ENCODE measurements around the gene TEX54. TPM values are rescaled to one million over a fixed set of nuclear protein-coding genes. Genes with fewer than 3 reads are reported as not detected.
"Not testable (repeated sequence)": the region's sequence is repeated elsewhere in the genome, so short reads cannot be mapped to it uniquely, and the experiment has no call there.

The TEX54 gene
- total RNA-seq, 1 donor from 2014 or later: not detected

DNA sequence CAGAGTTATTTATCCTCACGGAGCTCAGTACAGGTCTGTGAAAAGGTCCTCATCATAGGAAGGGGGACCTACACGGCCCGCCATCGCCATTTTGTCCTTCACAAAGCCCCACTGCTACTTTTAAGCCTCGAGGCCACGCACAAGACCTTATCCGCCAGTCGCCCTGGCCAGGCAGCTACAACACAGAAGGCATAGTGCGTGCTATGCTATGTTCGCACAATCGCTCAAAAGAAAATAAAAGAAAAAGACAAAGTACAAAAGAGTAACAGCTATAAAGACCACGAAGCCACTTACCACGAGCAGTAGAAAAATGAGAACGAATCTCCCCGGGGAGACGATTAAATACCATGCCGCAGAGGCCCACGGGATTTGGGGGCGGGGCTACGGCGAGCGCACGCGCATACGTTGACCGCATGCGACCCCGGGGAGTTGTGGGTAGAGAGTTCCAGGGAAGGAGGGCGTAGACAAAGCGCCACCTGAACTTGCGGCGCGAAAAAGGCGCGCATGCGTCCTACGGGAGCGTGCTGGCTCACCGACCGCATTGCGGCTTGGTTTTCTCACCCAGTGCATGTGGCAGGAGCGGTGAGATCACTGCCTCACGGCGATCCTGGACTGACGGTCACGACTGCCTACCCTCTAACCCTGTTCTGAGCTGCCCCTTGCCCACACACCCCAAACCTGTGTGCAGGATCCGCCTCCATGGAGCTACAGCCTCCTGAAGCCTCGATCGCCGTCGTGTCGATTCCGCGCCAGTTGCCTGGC lies 23.1 kb upstream of the TEX54 start:
- DNase-seq (ENCODE audit: low spot score): peak; percentile 98

DNA sequence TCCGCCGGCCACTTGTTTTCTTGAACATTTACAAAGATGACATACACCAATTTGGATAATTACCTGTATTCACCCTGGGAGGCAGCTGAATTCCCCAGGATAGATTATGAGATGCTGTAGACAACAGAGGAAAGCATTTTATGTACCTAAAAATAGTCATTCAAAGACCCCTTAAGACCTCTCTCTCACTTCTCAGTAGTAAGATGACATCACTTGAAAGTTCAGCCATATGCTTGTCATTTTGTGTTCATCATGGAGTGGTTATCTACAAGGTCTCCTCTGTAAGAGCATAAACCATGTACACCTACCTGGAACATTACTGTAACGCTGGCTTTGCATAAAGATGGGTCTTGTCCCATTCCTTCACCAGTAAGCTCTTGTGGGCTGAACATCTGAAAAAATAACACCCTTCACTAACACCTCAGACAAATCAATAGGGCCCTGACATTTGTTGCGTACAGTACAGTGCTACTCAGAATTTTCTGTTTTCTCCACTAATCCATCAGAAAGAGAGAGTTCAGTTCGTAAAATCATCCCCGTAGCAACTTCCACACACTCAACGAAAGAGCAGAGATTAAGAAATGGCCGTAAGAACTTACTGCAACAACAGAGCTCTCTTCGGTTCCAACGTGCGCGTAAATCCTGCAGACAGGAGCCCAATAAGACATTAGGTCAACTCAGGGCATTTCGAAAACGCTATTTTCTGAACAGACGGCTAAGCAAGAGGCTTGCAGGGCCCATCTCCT lies 22.4 kb upstream of the TEX54 start:
- DNase-seq (ENCODE audit: low spot score): no peak

DNA sequence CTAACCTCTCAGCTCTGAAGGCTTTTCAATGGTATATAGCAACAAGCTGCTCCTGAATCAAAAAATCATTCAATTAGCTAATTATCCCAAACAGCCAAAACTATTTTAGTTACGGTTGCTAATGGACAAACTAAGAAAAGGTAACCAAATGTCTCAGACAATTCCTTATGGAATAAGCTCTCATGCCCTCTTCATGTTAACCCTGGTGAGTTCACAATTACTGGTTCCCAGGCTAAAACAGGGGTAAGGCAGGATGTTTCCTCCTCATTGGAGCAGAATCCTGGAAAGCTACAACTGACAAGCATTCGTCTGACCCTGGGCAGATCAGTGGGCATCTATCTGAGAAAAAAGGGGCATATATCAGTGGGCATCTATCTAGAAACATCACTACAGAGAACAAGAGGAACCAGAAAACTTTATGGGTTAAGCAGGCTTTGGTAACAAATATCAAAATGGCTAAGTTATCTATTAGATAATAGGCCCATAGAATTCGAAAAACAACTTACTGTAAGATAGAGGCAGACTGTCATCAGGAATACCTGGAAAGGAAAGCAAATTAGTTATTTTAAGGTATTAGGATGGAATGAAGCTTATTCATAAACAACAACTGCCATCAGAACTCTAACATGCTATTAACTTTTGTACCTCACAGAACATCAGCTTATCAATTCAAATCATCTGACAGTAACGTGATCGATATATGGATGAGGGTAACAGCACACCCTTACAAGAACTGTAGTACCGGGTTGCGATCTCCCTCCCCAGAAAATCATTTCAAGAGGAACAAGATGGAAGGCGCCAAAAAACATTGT lies 21.6 kb upstream of the TEX54 start:
- DNase-seq (ENCODE audit: low spot score): no peak

DNA sequence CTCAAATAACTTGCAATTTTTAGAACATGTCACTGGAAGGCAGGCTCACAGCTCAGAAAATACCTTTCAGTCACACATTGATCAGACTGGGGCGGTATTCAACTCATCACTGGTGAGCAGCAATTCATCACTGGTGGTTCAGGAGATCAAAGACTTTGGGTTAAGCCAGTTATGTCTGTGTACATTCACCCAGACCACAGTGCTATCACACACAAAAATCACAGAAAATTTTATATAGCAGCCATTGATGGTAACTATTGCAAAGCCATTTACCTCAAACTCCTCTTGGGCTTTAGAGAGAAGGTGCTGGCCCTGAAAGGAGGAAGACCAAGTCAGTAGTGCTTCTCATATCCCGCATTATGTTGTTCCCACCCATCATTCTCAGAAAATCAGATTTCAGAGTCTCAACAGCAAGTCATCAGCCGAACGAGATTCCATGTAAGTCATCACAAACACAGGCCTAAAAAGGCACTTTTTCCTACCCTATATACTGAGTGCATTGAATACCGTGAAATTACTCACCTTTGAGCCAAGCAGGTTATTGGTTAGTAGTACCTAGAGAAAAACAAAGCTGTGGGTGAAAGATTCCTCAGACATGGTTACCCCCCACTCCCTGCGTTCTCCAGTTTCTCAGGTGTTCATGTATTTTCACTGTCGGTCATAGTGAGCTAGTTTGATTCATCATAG lies 20.8 kb upstream of the TEX54 start:
- no peak for DNase-seq (ENCODE audit: low spot score)

DNA sequence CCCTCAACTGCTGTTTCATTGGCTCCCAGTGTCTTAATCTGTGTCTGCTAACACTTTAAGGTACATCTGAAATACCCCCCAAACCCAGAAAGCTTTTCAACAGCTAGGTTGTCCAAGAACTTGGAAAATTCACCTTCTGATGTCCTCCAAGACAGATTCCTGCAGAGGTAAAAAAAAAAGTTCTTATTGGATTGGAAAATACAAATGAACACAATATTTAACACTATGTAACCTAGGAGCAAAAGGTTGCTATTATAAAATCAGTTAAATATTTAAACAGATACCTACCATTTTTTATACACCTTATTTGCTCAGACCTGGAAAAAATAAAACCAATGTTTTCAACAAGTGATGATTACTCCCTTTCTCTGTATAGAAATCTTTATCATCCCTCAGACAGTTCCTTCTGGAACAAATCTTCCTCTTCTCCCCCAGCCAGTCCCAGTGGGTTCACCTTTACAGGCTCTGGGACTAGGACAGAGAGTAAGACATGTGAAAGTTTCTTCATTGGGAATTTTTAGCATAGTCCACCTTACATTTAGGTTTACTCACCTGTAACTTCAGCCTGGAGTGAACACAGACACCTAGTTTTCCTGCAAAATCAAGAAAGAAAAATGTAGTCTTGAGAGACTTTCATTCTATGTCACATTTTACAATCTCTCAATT lies 20.0 kb upstream of the TEX54 start:
- no peak for DNase-seq (ENCODE audit: low spot score)

DNA sequence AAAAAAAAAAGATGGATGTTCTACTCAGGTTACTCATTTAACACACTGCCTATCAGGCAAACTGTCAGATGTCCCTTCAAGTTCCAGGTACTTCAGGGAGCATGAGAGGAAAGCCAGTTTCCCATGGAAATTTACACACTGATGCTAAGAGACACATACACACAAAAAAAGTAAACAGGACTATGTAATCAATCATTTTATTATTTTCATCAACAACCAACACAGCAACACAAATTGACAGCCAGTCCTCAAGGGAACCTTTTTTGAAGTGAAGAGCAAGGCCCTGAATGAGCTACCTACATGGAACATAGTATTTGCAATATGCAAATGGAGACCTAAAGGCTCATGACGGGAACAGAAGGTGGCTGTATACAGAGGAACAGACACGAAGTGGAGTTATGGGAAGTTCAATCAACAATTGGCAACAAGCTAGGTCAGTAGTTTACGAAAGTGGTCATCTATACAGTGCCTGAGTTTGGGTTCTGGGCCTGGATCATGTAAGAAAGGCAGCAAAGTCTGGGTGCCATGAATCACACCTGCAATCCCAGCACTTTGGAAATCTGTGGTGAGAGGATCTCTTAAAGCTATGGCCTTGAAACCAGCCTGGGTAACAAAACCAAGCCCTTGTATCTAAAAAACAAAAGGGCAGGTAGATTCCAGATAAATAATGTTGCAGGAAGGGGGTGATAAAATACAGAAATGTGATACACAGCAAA lies 19.3 kb upstream of the TEX54 start:
- no peak for DNase-seq (ENCODE audit: low spot score)

DNA sequence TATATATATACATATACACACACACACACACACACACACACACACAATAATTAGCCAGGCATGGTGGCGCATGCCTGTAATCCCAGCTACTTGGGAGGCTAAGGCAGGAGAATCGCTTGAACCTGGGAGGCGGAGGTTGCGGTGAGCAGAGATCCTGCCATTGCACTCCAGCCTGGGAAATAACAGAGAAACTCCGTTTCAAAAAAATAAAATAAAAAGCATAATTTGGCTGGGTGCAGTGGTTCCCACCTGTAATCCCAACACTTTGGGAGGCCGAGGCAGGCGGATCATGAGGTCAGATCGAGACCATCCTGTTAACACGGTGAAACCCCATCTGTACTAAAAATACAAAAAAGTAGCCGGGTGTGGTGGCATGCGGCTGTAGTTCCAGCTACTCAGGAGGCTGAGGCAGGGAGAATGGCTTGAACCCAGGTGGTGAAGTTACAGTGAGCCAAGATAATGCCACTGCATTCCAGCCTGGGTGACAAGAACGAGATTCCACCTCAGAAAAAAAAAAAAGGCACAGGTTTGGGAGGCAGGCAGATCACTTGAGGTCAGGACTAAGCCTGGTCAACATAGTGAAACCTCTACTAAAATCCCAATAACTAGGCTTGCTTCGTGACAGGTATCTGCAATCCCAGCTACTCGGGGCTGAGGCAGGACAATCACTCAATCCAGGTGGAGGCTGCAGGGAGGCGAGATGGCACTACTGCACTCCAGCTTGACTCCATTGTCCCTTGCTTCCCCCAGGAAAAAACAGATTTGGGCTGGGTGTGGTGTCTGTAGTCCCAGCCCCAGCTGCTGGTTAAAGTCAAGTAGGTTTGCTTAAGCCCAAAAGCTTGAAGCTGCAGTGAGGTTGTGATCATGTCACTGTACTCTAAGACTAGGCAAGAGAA lies 18.5 kb upstream of the TEX54 start:
- no peak for DNase-seq (ENCODE audit: low spot score)

DNA sequence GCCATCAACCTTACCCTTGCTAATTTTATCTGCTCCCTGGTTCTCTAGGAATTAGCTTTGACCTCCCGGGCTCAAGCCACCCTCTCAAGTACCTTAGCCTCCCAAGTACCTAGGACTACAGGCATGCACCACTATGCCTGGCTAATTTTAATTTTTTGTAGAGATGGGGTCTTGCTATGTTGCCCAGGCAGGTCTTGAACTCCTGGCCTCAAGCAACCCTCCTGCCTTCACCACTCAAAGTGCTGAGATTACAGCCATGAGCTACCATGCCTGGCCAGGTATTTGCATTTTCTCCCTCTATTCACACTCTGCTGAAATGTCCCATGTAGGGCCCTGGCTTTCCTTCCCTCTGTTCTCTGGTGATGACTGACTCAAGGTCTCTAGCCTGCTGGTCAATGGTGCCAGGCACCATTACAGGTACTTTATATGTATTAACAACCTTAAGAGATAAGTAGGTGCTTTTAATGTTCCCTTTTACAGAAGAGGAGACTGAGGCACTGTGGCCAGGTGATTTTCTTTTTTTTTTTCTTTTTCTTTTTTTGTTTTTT lies 15.2 kb upstream of the TEX54 start:
- DNase-seq (ENCODE audit: low spot score): no peak

DNA sequence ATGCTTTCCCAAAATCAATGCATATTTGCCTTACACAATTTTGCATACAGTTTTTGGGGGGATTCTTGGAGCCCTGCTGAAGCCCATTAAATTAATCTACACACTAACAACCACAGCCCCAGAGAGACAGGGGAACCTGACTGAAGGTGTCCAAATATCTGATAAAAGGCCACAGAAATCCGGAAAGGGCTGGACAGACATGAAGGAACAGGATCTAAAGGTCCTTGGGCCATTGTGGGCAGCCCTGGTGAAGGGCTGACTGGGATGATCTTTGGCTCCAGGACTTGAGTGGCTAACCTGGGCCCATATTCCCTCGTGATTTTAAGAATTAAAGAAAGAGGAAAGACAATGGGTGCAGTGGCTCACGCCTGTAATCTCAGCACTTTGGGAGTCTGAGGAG lies 13.5 kb upstream of the TEX54 start:
- DNase-seq (ENCODE audit: low spot score): no peak

DNA sequence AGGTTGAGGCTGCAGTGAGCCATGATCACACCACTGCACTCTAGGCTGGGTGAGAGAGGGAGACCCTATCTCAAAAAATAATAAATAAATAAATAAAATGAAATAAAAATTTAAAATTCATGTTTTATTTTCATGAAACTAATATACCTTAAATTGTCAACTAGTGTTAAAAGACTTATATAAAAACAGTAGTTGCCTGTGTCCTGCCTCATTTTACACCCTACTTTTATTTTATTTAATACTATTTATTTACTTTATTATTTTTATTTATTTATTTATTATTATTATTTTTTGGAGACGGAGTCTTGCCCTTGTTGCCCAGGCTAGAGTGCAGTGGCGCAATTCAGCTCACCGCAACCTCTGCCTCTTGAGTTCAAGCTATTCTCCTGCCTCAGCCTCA lies 11.5 kb upstream of the TEX54 start:
- DNase-seq (ENCODE audit: low spot score): no peak

DNA sequence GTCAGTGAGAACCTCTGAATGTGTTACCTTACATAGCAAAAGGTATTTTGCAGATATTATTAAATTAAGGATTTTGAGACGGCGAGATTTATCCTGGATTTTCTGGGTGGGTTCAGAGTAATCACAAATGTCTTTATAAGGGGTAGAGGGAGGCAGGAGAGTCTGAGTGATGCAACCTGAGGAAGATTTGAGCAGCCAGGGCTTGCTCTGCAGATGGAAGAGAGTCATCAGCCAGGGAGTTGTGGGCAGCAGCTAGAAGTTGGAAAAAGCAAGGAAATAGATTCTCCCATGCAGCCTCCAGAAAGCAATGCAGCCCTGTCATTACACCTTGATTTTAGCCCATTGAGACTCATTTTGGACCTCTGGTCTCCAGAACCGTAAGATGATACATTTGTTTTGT lies 10.8 kb upstream of the TEX54 start:
- DNase-seq (ENCODE audit: low spot score): no peak

DNA sequence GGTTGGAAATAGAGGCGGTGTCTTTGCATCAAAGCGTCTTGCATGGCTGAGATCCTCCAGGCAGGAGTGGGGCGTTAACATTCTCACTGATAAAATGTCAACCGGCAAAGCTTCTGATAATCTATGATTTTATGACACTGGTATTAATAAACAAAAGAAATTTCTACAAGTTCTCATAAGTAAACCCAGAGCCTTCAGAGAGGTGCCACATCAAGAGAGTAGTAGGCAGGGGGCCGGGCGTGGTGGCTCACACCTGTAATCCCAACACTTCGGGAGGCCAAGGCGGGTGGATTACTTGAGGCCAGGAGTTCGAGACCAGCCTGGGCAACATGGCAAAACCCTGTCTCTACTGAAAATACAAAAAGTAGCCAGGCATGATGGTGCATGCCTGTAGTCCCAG lies 10.2 kb upstream of the TEX54 start:
- DNase-seq (ENCODE audit: low spot score): not testable (repeated sequence)

DNA sequence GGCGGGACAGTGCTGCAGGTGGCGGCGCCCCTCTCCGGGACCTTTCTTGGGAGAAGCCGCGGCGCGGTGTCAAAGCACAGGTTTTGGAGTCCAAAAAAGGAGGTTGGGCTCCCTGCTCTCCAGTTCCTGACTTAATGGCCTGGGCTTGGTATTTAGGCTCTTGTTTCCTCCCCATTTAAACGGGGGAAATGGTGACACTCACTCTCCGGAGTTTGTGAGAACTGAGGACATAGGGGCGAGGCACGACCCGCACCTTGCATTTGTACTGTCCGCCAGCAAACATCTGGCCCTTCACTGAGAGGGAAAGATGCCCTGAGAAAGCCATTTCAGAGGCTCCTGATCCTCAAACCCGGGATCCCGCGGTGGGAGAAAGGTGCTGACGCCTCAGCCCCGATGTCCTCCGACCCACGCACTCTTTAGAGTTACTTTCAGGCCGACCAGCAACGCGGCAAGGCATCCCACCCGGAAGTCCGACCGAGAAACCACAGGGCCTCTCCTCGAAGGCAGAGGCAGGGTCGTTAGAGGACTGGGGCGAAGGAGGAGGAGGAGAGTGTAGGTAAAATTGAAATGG lies 9.6 kb upstream of the TEX54 start:
- peak; percentile 93 for DNase-seq (ENCODE audit: low spot score)

DNA sequence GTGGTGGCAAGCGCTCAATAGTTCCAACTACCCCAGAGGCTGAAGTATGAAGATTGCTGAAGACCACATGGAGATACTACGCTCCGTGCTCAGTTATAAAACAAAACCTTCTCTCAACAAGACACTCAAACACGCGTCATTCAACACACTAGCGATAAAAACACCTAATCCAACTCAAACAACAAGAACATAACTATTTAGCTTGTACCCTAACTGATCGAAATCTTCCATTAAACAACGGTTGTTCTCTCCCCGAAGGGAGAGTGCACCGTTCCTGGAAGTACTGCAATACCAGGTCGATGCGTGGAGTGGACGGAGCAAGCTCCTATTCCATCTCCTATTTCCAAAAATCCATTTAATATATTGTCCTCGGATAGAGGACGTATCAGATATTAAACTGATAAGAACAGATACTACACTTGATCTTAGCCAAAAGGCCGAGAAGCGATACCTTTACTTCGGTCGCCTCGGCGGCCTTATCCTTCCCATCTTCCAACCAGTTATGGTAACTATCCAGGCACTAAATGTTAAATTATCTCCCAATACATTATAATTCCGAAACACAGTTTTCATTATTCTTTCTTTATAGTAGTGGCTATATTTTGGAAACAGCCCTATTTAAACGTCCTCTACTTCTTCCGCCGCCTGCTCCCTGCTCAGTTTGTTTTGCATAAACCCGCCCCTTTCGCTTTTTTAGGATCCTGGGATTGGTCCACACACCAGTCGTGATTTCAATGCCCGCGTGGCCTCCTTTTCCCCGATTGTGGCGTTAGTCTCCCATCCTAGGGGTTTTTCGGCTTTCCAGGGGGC lies 8.9 kb upstream of the TEX54 start:
- no peak for DNase-seq (ENCODE audit: low spot score)

DNA sequence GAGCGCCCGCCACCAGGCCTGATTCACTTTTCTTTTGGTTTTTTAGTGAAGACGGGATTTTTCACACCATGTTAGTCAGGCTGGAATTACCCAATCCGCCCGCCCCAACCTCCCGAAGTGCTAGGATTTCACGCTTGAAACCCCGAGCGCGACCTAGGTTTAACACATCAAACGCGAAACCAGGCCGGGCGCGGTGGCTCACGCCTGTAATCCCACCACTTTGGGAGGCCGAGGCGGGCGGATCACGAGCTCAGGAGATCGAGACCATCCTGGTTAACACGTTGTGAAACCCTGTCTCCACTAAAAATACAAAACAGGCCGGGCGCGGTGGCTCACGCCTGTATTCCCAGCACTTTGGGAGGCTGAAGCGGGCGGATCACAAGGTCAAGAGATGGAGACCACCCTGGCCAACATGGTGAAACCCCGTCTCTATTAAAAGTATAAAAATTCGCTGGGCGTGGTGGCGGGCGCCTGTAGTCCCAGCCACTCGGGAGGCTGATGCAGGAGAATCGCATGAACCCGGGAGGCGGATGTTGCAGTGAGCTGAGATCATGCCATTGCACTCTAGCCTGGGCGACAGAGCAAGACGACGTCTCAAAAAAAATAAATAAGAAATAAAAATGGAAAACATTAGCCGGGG lies 8.2 kb upstream of the TEX54 start:
- DNase-seq (ENCODE audit: low spot score): peak; percentile 91

DNA sequence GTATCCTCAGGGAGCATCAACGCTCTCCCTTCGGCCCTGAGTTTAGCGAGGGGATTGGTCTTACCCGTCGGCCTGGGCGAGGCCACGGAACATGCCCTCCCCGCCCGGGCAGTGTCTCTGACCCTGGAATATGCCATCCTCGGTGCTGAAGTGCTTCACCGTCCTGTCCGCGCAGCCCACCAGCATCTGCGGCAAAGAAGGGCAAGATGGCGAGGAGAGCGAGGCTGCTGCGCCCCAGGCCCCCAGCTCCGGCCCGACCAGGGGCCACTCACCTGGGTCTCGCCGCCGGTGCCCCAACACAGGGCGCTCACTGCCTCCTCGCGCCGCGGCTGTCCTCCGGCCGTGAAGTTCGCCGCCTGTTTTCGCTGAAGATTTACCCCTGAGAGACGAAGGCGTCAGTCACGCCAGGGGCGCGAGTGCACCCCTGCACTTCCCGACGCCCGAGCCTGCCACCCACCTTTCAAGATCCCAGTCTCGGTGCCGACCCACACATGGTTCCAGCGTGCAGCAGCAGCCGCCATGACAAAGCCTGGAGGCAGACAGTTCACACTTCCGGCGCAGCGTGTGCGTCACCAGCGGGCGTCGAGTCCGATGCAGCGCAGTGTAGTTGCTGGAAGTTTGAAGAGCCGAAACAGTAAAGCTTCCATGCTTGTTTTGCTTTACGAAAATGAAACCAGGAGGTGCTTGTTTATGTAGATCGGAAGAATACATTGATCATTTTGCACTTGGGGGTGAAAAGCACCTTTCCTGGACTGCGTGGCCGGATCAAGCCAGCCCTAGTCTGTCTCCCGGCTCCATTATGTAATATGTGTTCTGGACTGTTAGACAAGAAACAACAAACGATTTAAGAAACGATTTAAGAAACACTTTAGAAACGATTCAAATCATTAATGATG lies 6.7 kb upstream of the TEX54 start, which contains the start of gene WDR74:
Gene WDR74, minus strand, starts transcription at position 541 of the 896 bp plus-strand sequence. Its CDS starts 20 bp downstream, at position 521.
- peak; percentile 96 for DNase-seq (ENCODE audit: low spot score)

All from mesenteric fat pad (tissue), 1 donor.